SU-DHL-6 (cell line): ENCODE data around the gene DNM1.

Experiments used
- H2AFZ ChIP-seq: fragments of 200-600 bp; sonication (generic); 2 replicates; pipeline ENCODE4 v1.6.1; 2014; ENCODE audit warnings: low read depth, mild to moderate bottlenecking, moderate library complexity, mixed read lengths, antibody characterized with exemption, low read length; ENCODE audit not compliant: severe bottlenecking
- H3F3A ChIP-seq: fragments of 200-600 bp; shearing (Covaris generic); 2 replicates; pipeline ENCODE4 v1.6.0; 2016; ENCODE audit warnings: antibody characterized with exemption, mild to moderate bottlenecking; ENCODE audit not compliant: insufficient read depth
- H3K27ac ChIP-seq: fragments of 200-600 bp; sonication (generic); 2 replicates; pipeline ENCODE4 v1.5.1; 2016; ENCODE audit warnings: low read depth, mild to moderate bottlenecking, low read length, moderate library complexity, mixed read lengths
- H3K27me3 ChIP-seq: fragments of 200-600 bp; sonication (generic), shearing (Covaris generic); 2 replicates; pipeline ENCODE4 v1.6.0; 2014; ENCODE audit warnings: mild to moderate bottlenecking, low read length
- H3K36me3 ChIP-seq: fragments of 200-600 bp; sonication (generic); 2 replicates; pipeline ENCODE4 v1.6.1; 2014; ENCODE audit warnings: mild to moderate bottlenecking, low read length, mixed read lengths
- H3K4me2 ChIP-seq: fragments of 300-600, 200-600 bp; shearing (Covaris generic), sonication (generic); 2 replicates; pipeline ENCODE4 v1.6.0; 2014; ENCODE audit warnings: low read length, low read depth, mild to moderate bottlenecking; ENCODE audit not compliant: poor library complexity, severe bottlenecking
- H3K4me3 ChIP-seq: fragments of 200-600 bp; sonication (generic); 2 replicates; pipeline ENCODE4 v1.5.1; 2014; ENCODE audit warnings: antibody characterized with exemption, low read length, mild to moderate bottlenecking, mixed read lengths; ENCODE audit not compliant: insufficient read depth, poor library complexity, severe bottlenecking
- H3K79me2 ChIP-seq: fragments of 200-600 bp; sonication (generic); 2 replicates; pipeline ENCODE4 v1.6.1; 2014; ENCODE audit warnings: mild to moderate bottlenecking, low read length, moderate library complexity; ENCODE audit not compliant: insufficient read depth
- H3K9ac ChIP-seq: fragments of 200-600 bp; sonication (generic); 2 replicates; pipeline ENCODE4 v1.7.0; 2014; ENCODE audit warnings: mild to moderate bottlenecking, low read length
- H3K9me2 ChIP-seq: fragments of 200-600 bp; sonication (generic); replicated peaks from 2 replicates; pipeline ENCODE4 v1.6.1; 2014; ENCODE audit warnings: low read length; ENCODE audit not compliant: insufficient read depth
- H3K9me3 ChIP-seq: fragments of 200-600 bp; sonication (generic); 2 replicates; pipeline ENCODE4 v1.6.1; 2014; ENCODE audit warnings: low read length, mixed read lengths; ENCODE audit not compliant: insufficient read depth
- H4K20me1 ChIP-seq: fragments of 200-600 bp; sonication (generic); 2 replicates; pipeline ENCODE4 v1.6.1; 2014; ENCODE audit warnings: low read depth, mild to moderate bottlenecking, antibody characterized with exemption, low read length, moderate library complexity, mixed read lengths
- EZH2phosphoT487 ChIP-seq: fragments of 200-600 bp; sonication (generic), shearing (Covaris generic); conservative IDR thresholded peaks from 2 replicates; pipeline ENCODE4 v1.6.1; 2018; ENCODE audit warnings: mild to moderate bottlenecking, antibody characterized with exemption, low read length, moderate library complexity, mixed read lengths
- TF ChIP-seq, protein P1 (sequence below): fragments of 200-600 bp; sonication (generic); IDR thresholded peaks from one replicate; pipeline ENCODE4 v1.5.1; 2017; ENCODE audit warnings: antibody characterized with exemption, mild to moderate bottlenecking, low read length, moderate library complexity; ENCODE audit not compliant: insufficient read depth, poor library complexity, severe bottlenecking

Gene DNM1

DNA sequence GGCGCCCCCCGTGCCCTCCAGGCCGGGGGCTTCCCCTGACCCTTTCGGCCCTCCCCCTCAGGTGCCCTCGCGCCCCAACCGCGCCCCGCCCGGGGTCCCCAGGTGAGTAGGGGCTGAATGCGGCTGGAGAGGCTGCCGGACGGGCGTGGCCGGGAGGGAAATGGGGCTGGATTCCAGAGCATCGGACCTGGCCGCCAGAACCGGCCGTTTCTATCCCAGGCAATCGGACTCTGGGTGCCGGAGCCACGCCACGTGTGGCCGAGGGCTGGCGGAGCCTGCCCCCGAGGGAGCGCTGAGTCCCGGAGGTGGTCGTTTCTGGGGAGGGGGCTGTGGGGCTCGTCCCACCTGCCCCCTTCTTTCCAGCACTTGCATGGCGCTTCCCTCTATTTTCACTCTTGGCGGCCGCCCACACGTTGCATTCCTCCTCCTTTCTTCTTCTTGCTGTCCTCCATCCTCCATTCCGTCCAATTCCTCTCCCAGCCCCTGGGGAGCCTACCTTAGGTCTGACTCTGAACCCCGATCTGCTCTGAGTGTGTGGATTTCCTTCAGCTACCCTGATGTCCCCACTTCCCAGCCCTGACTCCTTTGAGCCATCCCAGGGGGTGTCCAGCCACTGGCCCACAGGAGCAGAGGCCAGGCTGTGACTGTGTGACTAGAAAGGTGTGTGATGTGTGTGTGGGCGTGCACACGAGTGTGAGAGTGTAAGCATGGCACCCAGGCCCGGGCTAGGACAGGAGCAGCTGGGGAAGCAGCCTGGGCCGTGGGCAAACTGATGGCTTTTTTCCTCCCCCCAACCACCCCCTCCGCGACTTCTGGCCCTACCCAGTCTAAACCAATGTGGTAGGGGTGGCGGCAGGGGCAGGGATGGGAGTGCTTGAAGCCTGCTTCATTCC lies 47.9 kb downstream of the DNM1 start:
- Histone ChIP-seq H4K20me1 (no peaks in the 10 kb centered on the region), H3K9me3 (no peaks in the 10 kb centered on the region), H3F3A (0 out of 2 replicates have a peak, but pooled peaks cover 3% of the 10 kb centered on the region), H3K27ac (no peak overlapping the region), H3K9me2 (no peaks in the 10 kb centered on the region), H3K4me2 (peak overlapping the region; percentile 50), H3K9ac (no peak overlapping the region), H3K79me2 (no peaks in the 10 kb centered on the region), H2AFZ (no peak overlapping the region), H3K27me3 (no peaks in the 10 kb centered on the region), H3K4me3 (peak overlapping the region; percentile 36), H3K36me3 (no peaks in the 10 kb centered on the region)
- TF ChIP-seq, protein P1, sequence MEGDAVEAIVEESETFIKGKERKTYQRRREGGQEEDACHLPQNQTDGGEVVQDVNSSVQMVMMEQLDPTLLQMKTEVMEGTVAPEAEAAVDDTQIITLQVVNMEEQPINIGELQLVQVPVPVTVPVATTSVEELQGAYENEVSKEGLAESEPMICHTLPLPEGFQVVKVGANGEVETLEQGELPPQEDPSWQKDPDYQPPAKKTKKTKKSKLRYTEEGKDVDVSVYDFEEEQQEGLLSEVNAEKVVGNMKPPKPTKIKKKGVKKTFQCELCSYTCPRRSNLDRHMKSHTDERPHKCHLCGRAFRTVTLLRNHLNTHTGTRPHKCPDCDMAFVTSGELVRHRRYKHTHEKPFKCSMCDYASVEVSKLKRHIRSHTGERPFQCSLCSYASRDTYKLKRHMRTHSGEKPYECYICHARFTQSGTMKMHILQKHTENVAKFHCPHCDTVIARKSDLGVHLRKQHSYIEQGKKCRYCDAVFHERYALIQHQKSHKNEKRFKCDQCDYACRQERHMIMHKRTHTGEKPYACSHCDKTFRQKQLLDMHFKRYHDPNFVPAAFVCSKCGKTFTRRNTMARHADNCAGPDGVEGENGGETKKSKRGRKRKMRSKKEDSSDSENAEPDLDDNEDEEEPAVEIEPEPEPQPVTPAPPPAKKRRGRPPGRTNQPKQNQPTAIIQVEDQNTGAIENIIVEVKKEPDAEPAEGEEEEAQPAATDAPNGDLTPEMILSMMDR, result no peak
- TF ChIP-seq EZH2phosphoT487, result no peak

DNA sequence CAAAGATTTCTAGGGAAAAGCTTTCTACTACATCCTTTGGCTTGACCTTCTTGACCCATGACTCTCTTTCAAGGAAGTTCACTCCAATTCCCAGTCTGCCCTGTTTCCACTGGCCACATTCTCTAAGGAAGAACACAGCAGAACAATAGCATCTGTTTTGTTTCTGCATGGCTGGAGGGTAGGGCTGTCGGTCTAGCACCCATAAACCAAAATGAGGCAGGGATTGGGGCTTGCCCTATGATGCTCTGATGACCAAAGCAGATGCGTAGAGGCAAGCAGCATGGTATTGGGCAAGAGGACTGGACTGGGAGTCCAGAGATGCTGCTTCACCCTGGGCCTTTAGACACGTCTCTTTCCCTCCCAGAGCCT lies 48.5 kb downstream of the DNM1 start:
- no peaks in the 10 kb centered on the region for H3K79me2 ChIP-seq
- no peaks in the 10 kb centered on the region for H4K20me1 ChIP-seq
- no peak overlapping the region for H3K4me3 ChIP-seq
- H3K4me2 ChIP-seq, result no peak overlapping the region
- H3K9me2 ChIP-seq, result no peaks in the 10 kb centered on the region
- no peak overlapping the region for H3K27ac ChIP-seq
- no peaks in the 10 kb centered on the region for H3K9me3 ChIP-seq
- H3K36me3 ChIP-seq, result no peaks in the 10 kb centered on the region
- no peak overlapping the region for H3K9ac ChIP-seq
- H2AFZ ChIP-seq, result no peak overlapping the region
- TF ChIP-seq, protein P1, result no peak
- no peak for TF ChIP-seq EZH2phosphoT487
- H3F3A ChIP-seq, result 0 out of 2 replicates have a peak, but pooled peaks cover 3% of the 10 kb centered on the region
- H3K27me3 ChIP-seq, result no peaks in the 10 kb centered on the region

DNA sequence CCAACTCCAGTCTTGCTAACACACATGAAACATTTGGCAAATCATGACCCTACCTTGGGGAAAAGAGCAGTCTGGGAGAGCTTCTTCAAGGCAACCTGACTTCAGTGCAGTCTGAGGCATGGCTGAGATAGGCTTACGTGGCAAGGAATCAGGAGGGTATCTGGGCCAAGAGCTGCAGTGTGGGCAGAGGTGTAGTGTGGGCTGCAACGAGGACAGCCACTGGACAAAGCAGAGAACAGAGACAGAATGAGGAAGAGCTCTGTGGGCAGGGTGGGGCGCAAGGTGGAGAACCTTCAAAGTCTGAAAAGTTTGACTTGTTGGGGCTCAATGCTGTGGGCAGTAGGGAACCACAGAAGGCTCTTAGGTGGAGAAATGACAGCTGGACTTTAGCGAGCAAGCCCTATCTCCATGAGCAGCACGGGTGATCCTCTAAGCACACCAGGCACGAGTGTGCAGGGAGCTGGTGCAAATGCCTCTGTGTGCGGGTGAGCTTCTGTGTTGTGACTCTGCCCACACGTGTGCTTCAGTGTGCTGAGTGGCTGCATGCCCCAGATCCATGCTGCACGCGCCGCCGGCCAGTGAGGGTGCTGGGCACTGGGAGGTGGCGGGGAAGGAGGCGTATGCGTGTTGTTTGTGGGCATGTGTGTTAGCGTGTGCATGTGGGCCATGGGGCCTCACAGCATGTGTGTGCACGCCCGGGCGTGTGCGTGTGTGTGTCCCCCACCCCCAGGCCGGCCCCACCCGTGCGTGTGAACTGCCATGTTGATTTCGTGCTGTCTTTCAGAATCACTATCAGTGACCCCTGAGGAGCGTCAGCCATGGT lies 49.3 kb downstream of the DNM1 start:
- TF ChIP-seq, protein P1, result no peak
- no peak for TF ChIP-seq EZH2phosphoT487
- H3K36me3 ChIP-seq, result no peaks in the 10 kb centered on the region
- H3K27me3 ChIP-seq, result no peaks in the 10 kb centered on the region
- H3K9ac ChIP-seq, result no peak overlapping the region
- no peaks in the 10 kb centered on the region for H4K20me1 ChIP-seq
- 0 out of 2 replicates have a peak, but pooled peaks cover 3% of the 10 kb centered on the region for H3F3A ChIP-seq
- H3K9me2 ChIP-seq, result no peaks in the 10 kb centered on the region
- H3K9me3 ChIP-seq, result no peaks in the 10 kb centered on the region
- H3K4me3 ChIP-seq, result no peak overlapping the region
- H2AFZ ChIP-seq, result no peak overlapping the region
- no peak overlapping the region for H3K27ac ChIP-seq
- H3K4me2 ChIP-seq, result no peak overlapping the region
- no peaks in the 10 kb centered on the region for H3K79me2 ChIP-seq
